GM19193 (cell line): ENCODE data around the gene CLEC17A.

Experiments
- POLR2A ChIP-seq: IDR thresholded peaks from 4 replicates; pipeline ENCODE4 v1.6.1; 2011; ENCODE audit not compliant: insufficient read depth, insufficient read length; ENCODE audit errors: extremely low read depth

The CLEC17A gene

GRCh38 chr19:14555918-14556661 is 26.8 kb upstream of the CLEC17A start:
- TF ChIP-seq POLR2A: no peak

DNA sequence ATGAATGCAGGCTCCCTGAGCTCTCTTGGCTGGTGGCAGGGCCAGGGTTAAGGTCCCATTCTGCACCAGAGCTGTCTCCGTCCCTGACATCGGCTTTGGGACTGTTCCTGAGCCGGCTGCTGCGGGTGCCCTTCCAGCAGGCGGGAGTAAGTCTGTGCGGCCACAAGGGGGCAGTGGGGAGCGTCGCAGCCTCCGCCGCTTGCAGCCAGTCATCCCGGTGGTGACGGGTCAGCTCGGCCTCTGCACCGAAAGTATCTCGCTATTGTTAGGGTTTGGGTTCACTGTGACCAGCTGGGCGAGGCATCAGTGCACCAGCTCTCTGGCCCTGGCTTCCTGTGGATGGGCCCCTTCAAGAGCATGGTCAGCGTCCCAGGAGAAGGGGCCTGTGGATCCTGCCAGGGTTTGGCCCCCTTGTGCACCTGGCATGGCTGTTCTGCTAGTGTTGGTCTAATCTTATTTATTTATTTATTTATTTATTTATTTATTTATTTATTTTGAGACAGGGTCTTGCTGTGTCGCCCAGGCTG is 26.2 kb upstream of the CLEC17A start:
- TF ChIP-seq POLR2A: no peak

DNA sequence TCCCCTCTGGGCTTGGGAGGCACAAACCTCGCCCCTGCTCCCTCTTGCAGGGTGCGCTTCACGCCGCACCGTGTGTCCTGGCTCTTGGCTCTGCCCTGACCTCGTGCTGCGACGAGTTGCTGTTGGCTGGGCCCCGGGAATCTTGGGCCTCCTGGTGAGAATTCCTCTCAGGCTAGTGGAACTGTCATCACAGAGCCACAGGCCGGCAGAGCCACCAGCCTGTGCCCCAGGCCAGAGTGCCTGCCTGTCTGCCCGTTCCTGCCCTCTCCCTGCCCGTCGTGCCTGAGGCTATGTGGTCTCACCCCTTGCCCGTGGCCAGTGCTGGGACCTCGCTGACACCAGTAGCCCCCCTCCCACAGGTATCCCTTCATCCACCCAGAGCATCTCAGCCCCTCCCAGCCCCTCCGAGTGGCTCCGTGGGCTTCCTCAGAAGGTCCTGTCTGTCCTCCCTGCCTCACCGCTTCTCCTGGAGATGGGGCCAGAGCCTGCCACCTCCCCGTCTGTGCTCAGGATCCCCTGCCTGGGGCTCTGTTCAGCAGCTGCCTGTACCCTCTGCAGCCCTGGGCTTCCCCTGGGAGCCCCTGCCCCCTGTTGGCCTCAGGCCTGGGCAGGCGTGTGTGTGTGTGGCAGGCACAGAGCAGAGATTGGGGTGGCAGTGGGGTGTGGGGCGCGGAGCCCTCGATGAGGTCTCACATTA is 24.4 kb upstream of the CLEC17A start:
- no peak for TF ChIP-seq POLR2A

DNA sequence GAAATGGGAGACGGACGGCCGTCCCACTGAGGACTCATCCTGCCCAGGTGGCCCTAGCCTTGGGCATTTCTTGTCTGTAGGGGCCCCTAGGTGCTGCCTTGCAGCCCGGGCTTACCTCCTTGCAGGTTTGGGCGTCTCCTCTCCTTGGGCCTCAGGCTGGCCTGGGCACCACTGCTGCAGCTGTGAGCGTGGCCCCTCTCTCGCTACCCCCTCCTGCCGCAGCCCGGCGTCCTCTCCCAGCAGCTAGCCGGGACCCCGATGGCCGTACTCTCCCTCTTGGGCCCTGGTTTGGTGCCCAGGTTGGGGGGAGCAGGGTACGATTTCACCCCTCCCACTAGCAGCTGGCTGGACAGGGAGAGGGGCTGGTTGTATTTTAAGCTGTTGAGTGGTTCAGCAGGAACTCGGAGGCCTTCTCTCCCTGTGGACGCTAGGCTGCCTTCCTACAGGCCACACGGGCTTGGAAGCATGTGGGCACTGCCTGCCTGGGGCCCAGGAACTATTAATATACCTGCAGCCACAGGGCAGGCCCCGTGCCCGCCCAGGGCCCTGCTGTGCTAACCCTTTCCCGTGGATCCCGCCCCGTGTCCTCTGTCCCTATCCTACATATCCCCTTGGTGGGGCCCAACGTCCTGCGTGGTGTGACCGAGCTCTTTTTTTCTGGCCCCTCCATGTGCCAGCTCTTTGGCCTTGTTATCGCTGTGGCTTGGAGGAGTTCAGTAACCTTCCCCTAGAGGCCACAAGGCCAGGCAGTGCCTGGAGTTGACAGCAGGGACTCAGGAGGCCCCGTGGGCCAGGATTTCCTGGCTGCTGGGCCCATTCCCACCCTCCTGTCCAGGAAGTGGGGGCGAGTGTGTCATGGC is 22.7 kb upstream of the CLEC17A start:
- TF ChIP-seq POLR2A: no peak

DNA sequence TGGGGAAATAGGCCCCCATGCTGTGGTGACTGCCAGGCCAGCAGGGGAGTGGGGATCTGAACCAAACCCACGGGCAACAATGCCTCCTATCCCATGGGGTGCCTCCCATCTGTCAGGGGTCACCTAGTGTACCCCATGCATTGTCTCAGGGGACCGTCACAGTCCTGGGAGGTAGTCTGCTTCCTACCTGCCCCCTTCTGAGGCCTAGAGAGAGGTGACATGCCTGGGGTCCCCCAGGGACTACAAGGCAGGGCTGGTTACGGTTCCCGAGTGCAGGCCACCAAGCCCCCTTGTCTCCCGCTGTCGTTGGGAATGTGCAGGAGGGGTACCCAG is 22.1 kb upstream of the CLEC17A start:
- TF ChIP-seq POLR2A: no peak

- TF ChIP-seq POLR2A: no peak
These were observed 21.6 kb upstream of the CLEC17A start for GRCh38 chr19:14561249-14561648.

DNA sequence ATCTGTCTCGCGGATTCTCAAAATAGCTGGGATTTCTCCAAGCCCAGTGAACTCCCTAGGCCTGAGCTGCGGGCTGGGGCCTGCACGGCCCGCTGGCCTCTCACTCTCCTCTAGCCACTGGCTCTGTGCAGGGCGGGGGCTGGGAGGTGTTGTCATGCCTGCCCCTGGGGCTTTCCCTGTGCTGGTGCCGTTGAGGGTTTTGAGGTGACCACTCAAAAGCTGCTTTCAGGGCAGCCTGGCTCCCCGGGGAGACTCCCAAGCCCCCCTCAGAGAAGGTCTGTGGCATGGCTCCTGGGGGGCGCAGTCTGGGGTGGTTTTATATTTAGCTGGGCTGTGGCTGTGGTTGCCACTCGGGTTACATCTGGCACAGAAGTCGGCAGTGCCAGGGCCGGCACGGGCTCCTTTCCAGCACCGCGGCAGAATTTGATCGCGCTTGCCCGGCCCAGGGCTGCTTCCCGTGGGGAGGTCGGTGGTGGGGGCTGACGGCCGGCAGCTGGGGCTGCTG is 21.0 kb upstream of the CLEC17A start:
- TF ChIP-seq POLR2A: no peak

- TF ChIP-seq POLR2A: no peak
These were observed 20.0 kb upstream of the CLEC17A start for GRCh38 chr19:14562660-14563589.

DNA sequence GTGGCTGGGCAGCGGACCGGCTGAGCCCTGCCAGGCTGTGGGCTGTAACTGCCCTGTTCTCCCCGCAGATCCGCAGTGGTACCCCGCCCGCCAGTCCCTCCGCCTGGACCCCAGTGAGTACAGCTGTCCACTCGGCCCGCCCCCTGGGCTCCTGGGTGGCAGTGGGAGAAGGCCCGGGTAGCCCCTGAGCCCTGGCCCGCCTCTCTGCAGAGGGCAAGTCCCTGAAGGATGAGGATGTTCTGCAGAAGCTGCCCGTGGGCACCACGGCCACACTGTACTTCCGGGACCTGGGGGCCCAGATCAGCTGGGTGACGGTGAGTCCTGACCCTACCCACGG is 19.3 kb upstream of the CLEC17A start:
- TF ChIP-seq POLR2A: no peak

DNA sequence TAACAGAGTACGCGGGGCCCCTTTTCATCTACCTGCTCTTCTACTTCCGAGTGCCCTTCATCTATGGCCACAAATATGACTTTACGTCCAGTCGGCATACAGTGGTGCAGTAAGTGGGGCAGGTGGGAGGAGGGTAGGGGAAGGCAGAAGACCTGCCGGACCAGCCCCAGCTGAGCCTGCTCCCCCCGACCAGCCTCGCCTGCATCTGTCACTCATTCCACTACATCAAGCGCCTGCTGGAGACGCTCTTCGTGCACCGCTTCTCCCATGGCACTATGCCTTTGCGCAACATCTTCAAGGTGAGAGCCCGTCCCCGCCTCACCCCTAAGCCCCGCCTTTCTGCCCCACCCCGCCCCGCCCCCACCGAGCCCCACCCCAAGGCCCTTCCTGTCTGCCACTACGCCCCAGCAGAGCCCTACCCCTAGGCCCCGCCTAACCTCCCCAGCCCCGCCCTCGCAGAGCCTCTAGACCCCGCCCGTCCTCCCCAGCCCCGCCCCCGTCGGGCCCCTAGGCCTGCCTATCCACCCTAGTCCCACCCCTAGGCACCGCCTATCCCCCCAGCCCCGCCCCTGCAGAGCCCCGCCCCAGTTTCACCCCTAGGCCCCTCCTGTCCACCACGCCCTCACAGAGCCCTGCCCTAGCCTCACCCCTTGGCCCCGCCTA is 18.8 kb upstream of the CLEC17A start:
- TF ChIP-seq POLR2A: no peak

- TF ChIP-seq POLR2A: no peak
These were observed 17.6 kb upstream of the CLEC17A start for GRCh38 chr19:14565298-14565679.

- no peak for TF ChIP-seq POLR2A
These were observed 16.8 kb upstream of the CLEC17A start for GRCh38 chr19:14565765-14566711.

DNA sequence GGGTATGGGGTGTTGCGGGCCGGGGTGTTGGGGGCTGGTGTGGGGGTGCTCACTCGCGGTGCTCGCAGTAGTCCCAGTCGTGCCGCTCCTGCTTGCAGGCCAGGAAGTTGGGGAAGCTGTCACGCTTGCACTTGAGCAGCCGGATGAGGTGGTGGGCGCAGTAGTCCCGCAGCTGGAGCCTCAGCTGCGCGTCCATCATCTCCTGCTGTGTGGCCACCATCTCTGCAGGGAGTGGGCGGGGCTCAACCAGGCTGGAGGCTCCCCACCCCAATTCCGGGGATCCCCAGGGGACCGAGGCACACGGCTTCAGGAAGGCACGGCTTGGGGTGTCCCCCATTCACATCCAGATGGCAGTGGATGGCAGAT is 16.2 kb upstream of the CLEC17A start:
- TF ChIP-seq POLR2A: no peak

- TF ChIP-seq POLR2A: no peak
These were observed 15.8 kb upstream of the CLEC17A start for GRCh38 chr19:14567079-14567478.
